Stomach (tissue), 4 donors: ENCODE measurements around the gene DCBLD1.

Source experiments
- EP300 ChIP-seq: sonication (generic); formaldehyde crosslinking; IDR thresholded peaks from one replicate; pipeline ENCODE4 v1.6.1; 2017; ENCODE audit warnings: antibody characterized with exemption
- TF ChIP-seq, protein P1 (sequence below), 7 experiments: fragments of 450-650 bp in 4 of 7; fragments of 200-600 bp in 3 of 7; sonication (generic) in 3 of 7; IDR thresholded peaks; one replicate each; pipeline ENCODE4 v1.5.1; 2016 to 2019; ENCODE audit warnings: antibody characterized with exemption in 7 of 7, control low read depth in 2 of 7, mild to moderate bottlenecking in 1 of 7

DNA sequence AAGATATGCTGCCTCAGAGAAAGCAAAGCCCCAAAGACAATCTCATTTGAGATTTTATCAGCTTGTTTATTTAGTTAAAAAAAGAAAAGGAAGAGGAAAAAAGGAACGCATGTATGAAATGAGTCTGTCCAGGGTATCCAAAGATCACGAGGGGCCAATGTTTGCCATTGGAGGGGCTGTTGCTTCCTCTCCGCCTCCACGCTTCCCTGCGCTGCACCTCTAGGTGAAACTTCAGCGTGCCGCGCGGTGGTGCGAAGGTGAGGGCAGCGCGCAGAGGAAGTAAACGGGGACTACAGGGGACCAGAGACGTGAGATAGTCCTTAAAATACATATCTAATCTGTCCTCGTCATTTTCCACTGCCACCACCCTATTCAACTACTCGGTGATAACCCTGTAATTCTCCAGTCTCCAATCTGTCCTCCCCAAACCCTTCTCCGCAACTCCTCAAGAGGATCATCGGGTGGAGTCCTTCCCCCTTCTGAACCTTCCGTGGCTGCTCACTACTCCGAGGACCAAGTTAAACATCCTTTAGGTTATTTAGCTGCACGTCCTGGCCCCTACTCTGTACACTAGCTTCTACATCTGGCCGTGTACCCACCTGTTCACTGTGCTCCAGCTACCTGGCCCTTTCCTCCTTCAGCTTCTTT, 1.1 kb upstream of the DCBLD1 start:
- TF ChIP-seq EP300: no peak
- TF ChIP-seq, protein P1, sequence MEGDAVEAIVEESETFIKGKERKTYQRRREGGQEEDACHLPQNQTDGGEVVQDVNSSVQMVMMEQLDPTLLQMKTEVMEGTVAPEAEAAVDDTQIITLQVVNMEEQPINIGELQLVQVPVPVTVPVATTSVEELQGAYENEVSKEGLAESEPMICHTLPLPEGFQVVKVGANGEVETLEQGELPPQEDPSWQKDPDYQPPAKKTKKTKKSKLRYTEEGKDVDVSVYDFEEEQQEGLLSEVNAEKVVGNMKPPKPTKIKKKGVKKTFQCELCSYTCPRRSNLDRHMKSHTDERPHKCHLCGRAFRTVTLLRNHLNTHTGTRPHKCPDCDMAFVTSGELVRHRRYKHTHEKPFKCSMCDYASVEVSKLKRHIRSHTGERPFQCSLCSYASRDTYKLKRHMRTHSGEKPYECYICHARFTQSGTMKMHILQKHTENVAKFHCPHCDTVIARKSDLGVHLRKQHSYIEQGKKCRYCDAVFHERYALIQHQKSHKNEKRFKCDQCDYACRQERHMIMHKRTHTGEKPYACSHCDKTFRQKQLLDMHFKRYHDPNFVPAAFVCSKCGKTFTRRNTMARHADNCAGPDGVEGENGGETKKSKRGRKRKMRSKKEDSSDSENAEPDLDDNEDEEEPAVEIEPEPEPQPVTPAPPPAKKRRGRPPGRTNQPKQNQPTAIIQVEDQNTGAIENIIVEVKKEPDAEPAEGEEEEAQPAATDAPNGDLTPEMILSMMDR (IDR thresholded peaks at IDR 0.05): no peak
